Activated CD4-positive, alpha-beta T cell treated with anti-CD3 and anti-CD28 coated beads, Interleukin-2, amount 10 ng/mL, durations not matched to agents 24 days and 14 days (primary cell): ENCODE results near the gene ARID3B. TPM values are rescaled to one million over a fixed set of nuclear protein-coding genes. Genes with fewer than 3 reads are reported as not detected.
"Not testable (repeated sequence)": the region's sequence is repeated elsewhere in the genome, so short reads cannot be mapped to it uniquely, and the experiment has no call there.

Experiments used
- DNase-seq: peaks from one replicate; pipeline ENCODE4 v3.0.0; 2022
- H3K27ac Mint-ChIP-seq: one replicate; pipeline ENCODE4 v1.8.0; 2022; ENCODE audit warnings: mild to moderate bottlenecking, mixed read lengths
- H3K27me3 Mint-ChIP-seq: one replicate; pipeline ENCODE4 v1.8.0; 2022; ENCODE audit warnings: mixed read lengths
- H3K36me3 Mint-ChIP-seq: one replicate; pipeline ENCODE4 v1.8.0; 2022; ENCODE audit warnings: low read depth, mild to moderate bottlenecking, mixed read lengths
- H3K4me1 Mint-ChIP-seq: one replicate; pipeline ENCODE4 v1.8.0; 2021; ENCODE audit warnings: mixed read lengths
- H3K4me3 Mint-ChIP-seq: one replicate; pipeline ENCODE4 v1.8.0; 2022; ENCODE audit warnings: mild to moderate bottlenecking, moderate library complexity, mixed read lengths
- H3K9me3 Mint-ChIP-seq: one replicate; pipeline ENCODE4 v1.8.0; 2021; ENCODE audit warnings: mixed read lengths
- intact Hi-C: fragments of 100-400 bp; cut with micrococcal nuclease; formaldehyde crosslinking; loops from one replicate; pipeline ENCODE4 v1.15.1; 2023
- total RNA-seq: library from RNA; stranded (reverse); gene quantifications from 2 replicates; pipeline ENCODE4 v1.2.3, GENCODE V29; 2022

ARID3B gene
- total RNA-seq, 1 donor from 2014 or later = 33.9 TPM

DNA sequence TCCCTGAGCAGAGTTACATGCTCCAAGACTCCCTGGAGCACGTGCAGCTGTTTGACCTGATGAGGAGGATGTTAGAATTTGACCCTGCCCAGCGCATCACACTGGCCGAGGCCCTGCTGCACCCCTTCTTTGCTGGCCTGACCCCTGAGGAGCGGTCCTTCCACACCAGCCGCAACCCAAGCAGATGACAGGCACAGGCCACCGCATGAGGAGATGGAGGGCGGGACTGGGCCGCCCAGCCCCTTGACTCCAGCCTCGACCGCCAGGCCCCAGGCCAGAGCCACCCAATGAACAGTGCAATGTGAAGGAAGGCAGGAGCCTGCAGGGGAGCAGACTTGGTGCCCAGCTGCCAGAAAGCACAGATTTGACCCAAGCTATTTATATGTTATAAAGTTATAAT lies 88.7 kb downstream of the ARID3B start:
- H3K4me1 Mint-ChIP-seq, H3K27ac Mint-ChIP-seq, intact Hi-C loops, DNase-seq, H3K27me3 Mint-ChIP-seq, H3K4me3 Mint-ChIP-seq, H3K9me3 Mint-ChIP-seq: not testable (repeated sequence)
- peaks cover 68% of the 10 kb centered on the region for H3K36me3 Mint-ChIP-seq

DNA sequence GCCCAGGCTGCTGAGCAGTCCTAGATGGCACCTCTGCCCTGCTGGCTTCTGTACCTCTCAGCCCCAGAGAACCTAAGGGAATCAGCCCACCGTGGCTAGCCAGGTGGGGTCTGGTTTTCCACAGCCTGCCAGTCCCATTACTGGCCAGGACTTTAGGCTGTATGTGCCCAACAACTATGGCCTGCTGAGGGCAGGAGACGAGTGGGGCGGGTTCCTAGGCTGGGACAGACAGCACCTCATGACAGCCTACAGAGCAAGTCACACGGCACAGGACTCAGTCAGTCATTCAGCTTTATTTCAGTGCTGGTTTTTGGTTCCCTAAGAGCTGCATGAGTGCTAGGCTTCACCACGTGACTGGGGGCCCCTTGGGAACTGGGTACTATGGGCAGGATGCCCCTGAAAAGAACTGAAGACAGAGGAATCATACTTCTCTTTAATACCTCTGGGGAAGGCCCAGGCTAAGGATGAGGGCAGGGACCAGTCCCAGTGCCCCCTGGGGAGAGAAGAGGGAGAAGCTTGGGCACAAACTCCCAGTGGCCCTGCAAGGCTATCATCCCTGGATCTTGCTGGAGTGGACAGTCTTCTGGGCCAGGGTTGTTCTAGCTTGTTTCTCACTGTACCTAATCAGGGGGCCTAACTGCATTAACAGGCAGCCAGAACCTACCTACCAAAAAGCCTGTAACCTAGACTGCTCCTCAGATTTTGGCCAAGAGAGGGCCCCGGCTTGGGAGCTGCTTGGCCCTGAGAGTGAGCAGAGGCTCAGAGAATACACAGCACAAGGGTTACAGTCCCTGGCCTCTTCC lies 89.5 kb downstream of the ARID3B start:
- intact Hi-C loops = no loop called here
- H3K4me3 Mint-ChIP-seq = no peak overlapping the region
- H3K27me3 Mint-ChIP-seq = no peaks in the 10 kb centered on the region
- H3K9me3 Mint-ChIP-seq = no peaks in the 10 kb centered on the region
- DNase-seq = no peak
- H3K27ac Mint-ChIP-seq = no peak overlapping the region
- H3K36me3 Mint-ChIP-seq = peaks cover 66% of the 10 kb centered on the region
- H3K4me1 Mint-ChIP-seq = peaks cover 7% of the 10 kb centered on the region

- Mint-ChIP-seq H3K9me3 (no peaks in the 10 kb centered on the region), H3K27me3 (no peaks in the 10 kb centered on the region), H3K36me3 (peaks cover 65% of the 10 kb centered on the region), H3K4me3 (no peak overlapping the region), H3K4me1 (peaks cover 3% of the 10 kb centered on the region), H3K27ac (no peak overlapping the region)
- intact Hi-C loops = no loop called here
- DNase-seq = no peak
Observed at GRCh38 chr15:74631087-74631385, 90.0 kb downstream of the ARID3B start.

DNA sequence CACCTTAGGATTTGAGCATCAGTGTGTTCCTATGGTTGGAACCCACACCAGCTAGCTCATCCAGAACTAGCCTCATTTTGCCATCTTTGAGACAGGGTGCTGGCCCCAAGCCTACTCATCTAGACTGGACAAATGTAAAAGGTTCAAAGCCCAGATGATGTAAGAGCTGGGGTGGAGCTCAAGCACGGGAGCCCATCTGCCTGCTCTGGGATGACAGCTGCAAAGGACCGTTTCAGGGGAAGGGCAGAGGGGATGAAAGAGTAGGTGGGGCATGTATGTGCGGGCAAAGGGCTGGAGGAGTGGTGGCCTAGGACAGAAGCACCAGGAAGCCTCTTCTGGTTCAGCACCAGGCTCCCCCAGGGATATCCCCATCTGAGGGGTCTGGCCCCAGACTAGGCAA lies 90.4 kb downstream of the ARID3B start:
- no peak for DNase-seq
- peaks cover 3% of the 10 kb centered on the region for H3K4me1 Mint-ChIP-seq
- no peaks in the 10 kb centered on the region for H3K27me3 Mint-ChIP-seq
- H3K36me3 Mint-ChIP-seq = peaks cover 65% of the 10 kb centered on the region
- no peaks in the 10 kb centered on the region for H3K9me3 Mint-ChIP-seq
- intact Hi-C loops = no loop called here
- H3K4me3 Mint-ChIP-seq = no peak overlapping the region
- H3K27ac Mint-ChIP-seq = no peak overlapping the region

DNA sequence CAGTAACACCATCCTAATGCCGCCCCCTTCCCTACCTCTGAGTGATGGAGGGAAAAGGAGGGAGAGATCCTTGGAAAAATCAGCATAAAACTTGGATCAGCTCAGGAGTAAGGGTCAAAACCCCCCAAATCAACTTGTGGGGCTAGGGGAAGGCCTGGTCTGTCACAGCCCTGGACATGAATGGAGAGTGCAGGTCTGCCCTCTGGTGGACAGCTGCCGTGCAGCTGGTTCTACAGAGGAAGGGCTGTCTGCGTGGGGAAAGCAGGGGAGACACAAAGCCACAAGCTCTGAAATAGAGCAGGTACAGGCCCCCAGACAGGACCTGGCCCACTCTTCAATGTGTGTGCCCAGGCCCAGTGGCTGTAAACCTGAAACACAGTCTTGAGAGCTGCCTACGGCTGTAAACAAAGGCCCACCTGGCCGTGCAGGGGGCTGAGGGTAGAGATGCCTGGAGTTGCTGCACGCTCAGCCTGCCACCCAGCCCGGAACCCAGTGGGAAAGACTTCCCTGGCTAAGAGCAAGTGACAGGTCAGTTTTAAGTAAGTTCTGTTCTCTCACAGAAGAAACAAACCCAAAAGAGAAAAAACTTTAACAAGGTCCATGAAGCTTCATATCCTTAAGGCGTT lies 91.0 kb downstream of the ARID3B start:
- DNase-seq = peak; percentile 89
- Mint-ChIP-seq H3K36me3 (peaks cover 63% of the 10 kb centered on the region), H3K4me1 (no peaks in the 10 kb centered on the region), H3K27me3 (no peaks in the 10 kb centered on the region), H3K9me3 (no peaks in the 10 kb centered on the region), H3K4me3 (no peak overlapping the region), H3K27ac (peak overlapping the region; percentile 9)
- intact Hi-C loops = loop anchor here (1.0 kb wide), 1 partner anchor 259 kb away; no protein-coding TSS in a partner anchor

DNA sequence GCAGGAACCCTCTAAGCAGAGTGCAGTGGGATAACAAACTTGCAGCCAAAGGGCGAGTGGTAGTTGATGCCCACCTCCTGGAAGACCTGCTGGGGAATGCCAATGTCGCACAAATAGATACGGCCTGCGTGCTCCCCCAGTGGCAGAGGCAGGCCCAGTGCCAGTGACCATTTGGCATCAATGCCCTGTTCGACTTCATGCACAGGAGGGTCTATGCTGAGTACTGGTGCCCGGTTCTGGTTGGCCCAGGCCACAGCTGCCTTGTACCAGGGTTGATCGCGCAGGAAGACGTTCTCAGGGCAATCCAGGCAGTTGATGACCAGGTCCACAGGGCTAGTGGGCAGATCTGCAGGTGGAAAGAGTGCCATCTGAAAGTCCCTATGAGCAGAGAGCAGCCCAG lies 91.6 kb downstream of the ARID3B start:
- no peak for DNase-seq
- Mint-ChIP-seq H3K4me3 (no peak overlapping the region), H3K36me3 (peaks cover 57% of the 10 kb centered on the region), H3K4me1 (no peaks in the 10 kb centered on the region), H3K9me3 (no peaks in the 10 kb centered on the region), H3K27me3 (no peaks in the 10 kb centered on the region), H3K27ac (no peak overlapping the region)
- intact Hi-C loops = loop anchor here (1.0 kb wide), 1 partner anchor 259 kb away; no protein-coding TSS in a partner anchor

DNA sequence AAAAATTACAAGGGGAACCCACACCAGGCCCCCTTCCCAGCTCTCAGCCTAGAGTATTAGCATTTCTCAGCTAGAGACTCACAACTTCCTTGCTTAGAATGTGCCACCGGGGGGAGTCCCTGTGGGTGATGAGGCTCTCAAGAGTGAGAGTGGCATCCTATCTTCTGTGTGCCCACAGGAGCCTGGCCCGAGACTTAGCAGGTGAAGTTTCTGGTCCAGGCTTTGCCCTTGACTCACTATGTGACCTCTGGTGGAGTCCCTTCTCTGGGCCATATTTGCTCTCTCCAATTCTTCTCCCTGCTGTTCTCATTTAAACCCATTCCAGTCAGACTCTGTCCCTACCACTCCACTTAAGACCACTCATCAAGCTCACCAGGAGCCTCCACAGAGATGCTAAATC lies 92.8 kb downstream of the ARID3B start:
- Mint-ChIP-seq H3K27ac (no peak overlapping the region), H3K36me3 (peaks cover 54% of the 10 kb centered on the region), H3K9me3 (no peaks in the 10 kb centered on the region), H3K4me3 (no peak overlapping the region), H3K27me3 (no peaks in the 10 kb centered on the region), H3K4me1 (no peaks in the 10 kb centered on the region)
- DNase-seq = no peak
- intact Hi-C loops = no loop called here

GRCh38 chr15:74635228-74635627 lies 94.2 kb downstream of the ARID3B start:
- peak; percentile 93 for DNase-seq
- Mint-ChIP-seq H3K4me3 (no peak overlapping the region), H3K9me3 (no peaks in the 10 kb centered on the region), H3K4me1 (no peaks in the 10 kb centered on the region), H3K27ac (no peak overlapping the region), H3K36me3 (peaks cover 48% of the 10 kb centered on the region), H3K27me3 (no peaks in the 10 kb centered on the region)
- intact Hi-C loops = loop anchor here (1.0 to 5.0 kb wide), 3 partner anchors 62 to 317 kb away; partner anchors contain the start of gene EDC3

DNA sequence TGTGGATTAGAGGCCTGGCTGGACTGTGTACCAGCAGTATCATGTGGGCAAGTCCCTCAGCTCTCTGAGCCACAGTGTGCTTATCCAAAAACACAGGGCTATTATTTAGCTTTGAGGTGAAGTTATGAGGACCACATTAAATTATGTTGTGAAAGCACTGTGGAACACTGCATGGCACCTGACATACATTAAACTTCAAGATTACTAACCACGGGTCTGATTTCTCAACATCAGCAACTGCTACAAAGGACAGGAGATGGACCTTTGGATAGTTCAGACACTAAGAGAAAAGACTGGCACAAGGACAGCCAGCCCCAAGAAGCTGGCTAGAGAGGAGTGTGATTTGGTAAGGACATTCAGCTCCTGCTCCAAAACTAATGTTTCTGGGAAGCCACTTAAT lies 96.0 kb downstream of the ARID3B start:
- Mint-ChIP-seq H3K4me1 (peaks cover 5% of the 10 kb centered on the region), H3K36me3 (peaks cover 43% of the 10 kb centered on the region), H3K4me3 (no peak overlapping the region), H3K27ac (no peak overlapping the region), H3K27me3 (no peaks in the 10 kb centered on the region), H3K9me3 (no peaks in the 10 kb centered on the region)
- intact Hi-C loops = loop anchor here (5.0 kb wide), 2 partner anchors 60 to 315 kb away; partner anchors contain the start of gene EDC3
- no peak for DNase-seq

- Mint-ChIP-seq H3K4me1 (peaks cover 13% of the 10 kb centered on the region), H3K27ac (no peak overlapping the region), H3K36me3 (peaks cover 21% of the 10 kb centered on the region), H3K4me3 (no peak overlapping the region), H3K27me3 (no peaks in the 10 kb centered on the region), H3K9me3 (no peaks in the 10 kb centered on the region)
- no peak for DNase-seq
- intact Hi-C loops = no loop called here
Observed at GRCh38 chr15:74641151-74641550, 100.1 kb downstream of the ARID3B start.

GRCh38 chr15:74642348-74642733 lies 101.3 kb downstream of the ARID3B start:
- intact Hi-C loops = no loop called here
- H3K36me3 Mint-ChIP-seq = peaks cover 16% of the 10 kb centered on the region
- no peak overlapping the region for H3K27ac Mint-ChIP-seq
- H3K4me1 Mint-ChIP-seq = peaks cover 13% of the 10 kb centered on the region
- no peak overlapping the region for H3K4me3 Mint-ChIP-seq
- DNase-seq = peak; percentile 45
- H3K27me3 Mint-ChIP-seq = no peaks in the 10 kb centered on the region
- no peaks in the 10 kb centered on the region for H3K9me3 Mint-ChIP-seq

DNA sequence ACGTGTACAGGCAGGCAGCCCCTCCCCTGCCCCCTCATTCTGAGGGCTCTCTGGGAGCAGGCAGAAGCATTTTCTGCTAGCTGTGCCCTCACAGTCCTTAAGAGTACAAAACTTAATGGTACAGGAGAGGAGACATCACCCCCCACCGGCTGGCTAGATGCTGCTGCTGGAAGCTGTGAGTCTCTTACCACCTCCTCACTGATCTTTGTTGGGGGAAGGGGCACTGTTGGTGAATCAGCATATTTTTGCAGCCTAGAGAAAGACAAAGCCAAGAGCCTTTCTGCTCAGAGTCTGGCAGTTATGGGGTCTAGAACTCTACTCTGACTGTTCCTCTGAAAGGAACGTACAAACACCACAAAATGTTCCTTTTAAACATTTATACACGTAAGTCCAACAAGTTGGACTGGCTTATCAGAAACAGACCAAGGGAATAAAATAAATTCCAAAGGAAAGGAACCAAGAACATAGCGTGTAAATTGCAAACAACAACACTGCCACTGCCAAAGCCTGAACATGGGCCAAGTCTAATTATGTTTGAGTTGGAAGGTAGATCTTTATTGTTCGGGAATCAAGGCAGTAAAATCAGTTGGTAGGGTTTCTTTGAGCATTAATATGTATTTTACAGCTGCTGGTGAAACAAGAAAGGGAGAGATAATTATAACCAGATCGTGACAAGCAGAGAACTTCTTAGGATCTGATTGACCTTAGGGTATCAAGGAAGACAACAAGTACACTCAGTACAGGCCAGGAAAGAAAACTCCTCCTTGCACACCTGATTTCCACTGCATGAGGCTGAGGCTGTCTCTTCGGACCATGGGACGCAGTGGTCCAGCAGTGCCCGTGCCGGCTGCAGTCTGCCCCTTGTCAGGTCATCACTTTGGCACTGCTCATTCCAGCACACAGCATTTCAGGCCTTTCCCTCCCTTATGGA lies 102.0 kb downstream of the ARID3B start:
- Mint-ChIP-seq H3K9me3 (no peaks in the 10 kb centered on the region), H3K27ac (no peak overlapping the region), H3K4me1 (peaks cover 13% of the 10 kb centered on the region), H3K27me3 (no peaks in the 10 kb centered on the region), H3K36me3 (peaks cover 13% of the 10 kb centered on the region), H3K4me3 (no peak overlapping the region)
- intact Hi-C loops = no loop called here
- DNase-seq = no peak

DNA sequence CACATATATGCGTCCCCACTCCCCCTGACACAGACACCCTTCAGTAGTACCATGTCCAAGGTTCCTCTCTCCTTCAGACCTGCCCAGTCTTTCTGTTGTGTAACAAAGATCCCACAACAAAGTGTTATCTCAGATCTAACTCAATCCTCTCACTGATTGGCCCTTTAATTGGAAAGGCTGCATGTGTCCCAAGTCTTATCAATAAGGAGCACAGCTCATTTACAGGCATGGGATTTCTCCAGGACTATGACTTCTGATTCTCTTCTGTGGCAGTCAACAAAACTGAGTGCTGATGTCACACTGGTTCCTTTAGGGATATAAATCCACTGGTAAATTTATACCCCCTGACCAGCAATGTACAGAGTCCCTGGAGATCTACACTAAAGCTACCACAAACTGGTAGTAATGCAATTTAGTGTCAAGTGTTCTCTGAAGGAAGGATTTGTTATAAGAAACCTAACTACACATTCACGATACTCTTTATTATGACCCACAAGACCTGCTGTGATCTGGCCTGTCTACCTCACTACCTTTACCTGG lies 102.7 kb downstream of the ARID3B start:
- no peaks in the 10 kb centered on the region for H3K27me3 Mint-ChIP-seq
- H3K27ac Mint-ChIP-seq = no peak overlapping the region
- intact Hi-C loops = no loop called here
- H3K36me3 Mint-ChIP-seq = peaks cover 11% of the 10 kb centered on the region
- H3K9me3 Mint-ChIP-seq = no peaks in the 10 kb centered on the region
- DNase-seq = no peak
- H3K4me1 Mint-ChIP-seq = peaks cover 13% of the 10 kb centered on the region
- H3K4me3 Mint-ChIP-seq = no peak overlapping the region
